Stomach (tissue), 9 donors: Measurements from ENCODE around the gene SMARCA5. TPM values are rescaled to one million over a fixed set of nuclear protein-coding genes. Genes with fewer than 3 reads are reported as not detected.

Experiments
- DNase-seq, 2 donors: peaks; one replicate each; pipeline versions ENCODE4 v3.0.0 to v3.0.0-alpha.2; 2013 to 2019
- H3K27ac ChIP-seq, 5 donors: fragments of 200-600 bp in 4 of 5; sonication (generic) in 4 of 5; one replicate each; pipeline ENCODE4 v1.5.1; 2013 to 2019; ENCODE audit warnings: mild to moderate bottlenecking in 1 of 5, moderate library complexity in 1 of 5
- H3K27me3 ChIP-seq, 3 donors: fragments of 200-600 bp; sonication (generic); one replicate each; pipeline ENCODE4 v1.5.1; 2017 to 2019; ENCODE audit warnings: mixed run types in 1 of 3
- H3K36me3 ChIP-seq, 4 donors: fragments of 200-600 bp; sonication (generic); 1 replicate in 3 of 4; 2 replicates in 1 of 4; pipeline ENCODE4 v1.5.1; 2016 to 2019
- H3K4me1 ChIP-seq, 4 donors: fragments of 200-600 bp; sonication (generic); one replicate each; pipeline ENCODE4 v1.5.1; 2016 to 2019
- H3K4me3 ChIP-seq, 4 donors: fragments of 200-600 bp; sonication (generic) in 3 of 4; one replicate each; pipeline ENCODE4 v1.5.1; 2016 to 2019; ENCODE audit warnings: mild to moderate bottlenecking in 1 of 4
- H3K9me3 ChIP-seq, 4 donors: fragments of 200-600 bp; sonication (generic); one replicate each; pipeline ENCODE4 v1.5.1; 2016 to 2019
- EP300 ChIP-seq: sonication (generic); formaldehyde crosslinking; IDR thresholded peaks from one replicate; pipeline ENCODE4 v1.6.1; 2017; ENCODE audit warnings: antibody characterized with exemption
- POLR2A ChIP-seq, 4 donors: fragments of 450-650 bp; IDR thresholded peaks; one replicate each; pipeline ENCODE4 v1.6.1; 2016; ENCODE audit warnings: antibody characterized with exemption in 4 of 4, control low read depth in 2 of 4, mild to moderate bottlenecking in 1 of 4, moderate library complexity in 1 of 4
- POLR2AphosphoS5 ChIP-seq, 3 donors: sonication (generic); formaldehyde crosslinking; IDR thresholded peaks; one replicate each; pipeline ENCODE4 v1.6.1; 2016; ENCODE audit warnings: antibody characterized with exemption in 3 of 3
- WGBS, 5 donors: extraction: QIAGEN DNeasy Blood & Tissue Kit in 3 of 5; methylation state at CpG; one replicate each; pipeline versions ENCODE4 v1.1.5 to v1.1.7; 2013 to 2018; 5-methylcytosine and 5-hydroxymethylcytosine counted together
- intact Hi-C: fragments of 100-400 bp; cut with DNase I; formaldehyde crosslinking; loops from one replicate; pipeline ENCODE4 v1.15.1; 2023; ENCODE audit warnings: low total_unique reads
- polyA plus RNA-seq, 3 donors: library from polyadenylated mRNA; stranded (reverse); fragments of 200-250 nt; gene quantifications; one replicate each; pipeline ENCODE4 v1.2.3, GENCODE V29; 2013
- total RNA-seq, 5 donors: library from RNA; depleted of rRNA; stranded (reverse); fragments of >200 nt; gene quantifications; one replicate each; pipeline versions ENCODE4 v1.1.0 to v1.2.3, GENCODE V29; 2014 to 2016
- TF ChIP-seq, protein P1 (sequence below), 7 experiments: fragments of 450-650 bp in 4 of 7; fragments of 200-600 bp in 3 of 7; sonication (generic) in 3 of 7; IDR thresholded peaks; one replicate each; pipeline ENCODE4 v1.5.1; 2016 to 2019; ENCODE audit warnings: antibody characterized with exemption in 7 of 7, control low read depth in 2 of 7, mild to moderate bottlenecking in 1 of 7
- donor health status: healthy with polysubstance abuse.
- donor health status: Bipolar disorder and iron deficiency.
- donor health status: healthy.

SMARCA5 gene
- total and polyA plus RNA-seq, 8 donors: 10.3 to 78.0 (median 17.3) TPM

DNA sequence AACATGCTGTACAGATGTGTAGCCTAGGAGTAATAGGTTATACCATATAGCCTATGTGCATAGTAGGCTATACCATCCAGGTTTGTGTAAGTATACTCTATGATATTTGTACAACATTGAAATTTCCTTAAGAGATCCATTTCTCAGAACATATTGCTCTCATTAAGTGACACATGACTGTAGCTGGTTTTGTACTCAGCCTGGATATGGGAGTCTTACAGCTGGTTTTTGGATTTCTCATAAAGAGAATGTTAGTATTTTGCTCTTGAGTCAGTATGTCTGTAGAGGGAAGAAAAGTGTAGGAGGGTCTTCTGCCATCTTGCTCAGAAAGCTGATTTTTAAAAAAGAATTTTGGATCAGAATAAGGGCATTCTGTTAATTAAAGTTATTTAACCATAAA lies 85.3 kb downstream of the SMARCA5 start:
- Histone ChIP-seq H3K27ac (no peak overlapping the region), H3K27me3 (no peaks in the 10 kb centered on the region), H3K4me3 (no peak overlapping the region), H3K9me3 (no peaks in the 10 kb centered on the region), H3K4me1 (no peaks in the 10 kb centered on the region), H3K36me3 (no peaks in the 10 kb centered on the region)
- intact Hi-C loops: no loop called here
- TF ChIP-seq, protein P1, sequence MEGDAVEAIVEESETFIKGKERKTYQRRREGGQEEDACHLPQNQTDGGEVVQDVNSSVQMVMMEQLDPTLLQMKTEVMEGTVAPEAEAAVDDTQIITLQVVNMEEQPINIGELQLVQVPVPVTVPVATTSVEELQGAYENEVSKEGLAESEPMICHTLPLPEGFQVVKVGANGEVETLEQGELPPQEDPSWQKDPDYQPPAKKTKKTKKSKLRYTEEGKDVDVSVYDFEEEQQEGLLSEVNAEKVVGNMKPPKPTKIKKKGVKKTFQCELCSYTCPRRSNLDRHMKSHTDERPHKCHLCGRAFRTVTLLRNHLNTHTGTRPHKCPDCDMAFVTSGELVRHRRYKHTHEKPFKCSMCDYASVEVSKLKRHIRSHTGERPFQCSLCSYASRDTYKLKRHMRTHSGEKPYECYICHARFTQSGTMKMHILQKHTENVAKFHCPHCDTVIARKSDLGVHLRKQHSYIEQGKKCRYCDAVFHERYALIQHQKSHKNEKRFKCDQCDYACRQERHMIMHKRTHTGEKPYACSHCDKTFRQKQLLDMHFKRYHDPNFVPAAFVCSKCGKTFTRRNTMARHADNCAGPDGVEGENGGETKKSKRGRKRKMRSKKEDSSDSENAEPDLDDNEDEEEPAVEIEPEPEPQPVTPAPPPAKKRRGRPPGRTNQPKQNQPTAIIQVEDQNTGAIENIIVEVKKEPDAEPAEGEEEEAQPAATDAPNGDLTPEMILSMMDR (IDR thresholded peaks at IDR 0.05): no peak
- TF ChIP-seq POLR2A (IDR thresholded peaks at IDR 0.05) (no peak), EP300 (no peak), POLR2AphosphoS5 (IDR thresholded peaks at IDR 0.05) (no peak)
- no peak for DNase-seq

- Histone ChIP-seq H3K4me3 (no peak overlapping the region), H3K27me3 (no peaks in the 10 kb centered on the region), H3K4me1 (no peaks in the 10 kb centered on the region), H3K36me3 (no peaks in the 10 kb centered on the region), H3K27ac (no peak overlapping the region), H3K9me3 (no peaks in the 10 kb centered on the region)
- DNase-seq: no peak
- 84 to 100% (median 96%) methylated on average over 1 of the region's 1 CpG for WGBS, 5 donors
- intact Hi-C loops: no loop called here
- TF ChIP-seq POLR2A (IDR thresholded peaks at IDR 0.05) (no peak), EP300 (no peak), POLR2AphosphoS5 (IDR thresholded peaks at IDR 0.05) (no peak)
- TF ChIP-seq, protein P1 (IDR thresholded peaks at IDR 0.05): no peak
Measured at GRCh38 chr4:143599827-143600226, 86.3 kb downstream of the SMARCA5 start.

GRCh38 chr4:143606480-143606879 lies 93.0 kb downstream of the SMARCA5 start:
- Histone ChIP-seq H3K9me3 (peaks cover 0 to 6% (median 1%) of the 10 kb centered on the region in 4 donors), H3K4me3 (no peak overlapping the region), H3K36me3 (no peaks in the 10 kb centered on the region), H3K4me1 (no peaks in the 10 kb centered on the region), H3K27ac (no peak overlapping the region), H3K27me3 (no peaks in the 10 kb centered on the region)
- intact Hi-C loops: no loop called here
- TF ChIP-seq POLR2AphosphoS5 (IDR thresholded peaks at IDR 0.05): no peak
- TF ChIP-seq, protein P1 (IDR thresholded peaks at IDR 0.05): no peak
- TF ChIP-seq POLR2A (IDR thresholded peaks at IDR 0.05): no peak
- no peak for TF ChIP-seq EP300
- 56 to 72% (median 58%) methylated on average over 3 of the region's 3 CpGs for WGBS, 5 donors
- DNase-seq: no peak

Other genes with a start within 250 kb of the SMARCA5 start
- gene GAB1, start 176.8 kb upstream of the SMARCA5 start, total RNA-seq: 100 to 1,000 TPM in 1 of 5 donors, 10 to 100 TPM in 4; 25.1 to 101 (median 60.8) TPM
- gene GAB1, start 176.8 kb upstream of the SMARCA5 start, polyA plus RNA-seq: 1 to 10 TPM; 3.2 to 4.8 (median 4.3) TPM
- gene FREM3, start 187.0 kb downstream of the SMARCA5 start, total RNA-seq: under 1 TPM in 1 of 5 donors, not detected in 4; 0.18 TPM
- gene FREM3, start 187.0 kb downstream of the SMARCA5 start, polyA plus RNA-seq: under 1 TPM in 1 of 3 donors, not detected in 2; 0.03 TPM